GM19463 (cell line): ENCODE data around the gene FAM184B.

ENCODE experiments used
- ATAC-seq: cut with Tn5 transposase; IDR thresholded peaks from one replicate; pipeline ENCODE4 v1.9.1; 2021; ENCODE audit warnings: mild to moderate bottlenecking, moderate library complexity; ENCODE audit not compliant: unreplicated experiment

FAM184B gene

GRCh38 chr4:17587094-17587822 is 194.2 kb downstream of the FAM184B start:
- no peak for ATAC-seq

- no peak for ATAC-seq
Observed at GRCh38 chr4:17584521-17585213, 196.8 kb downstream of the FAM184B start.

DNA sequence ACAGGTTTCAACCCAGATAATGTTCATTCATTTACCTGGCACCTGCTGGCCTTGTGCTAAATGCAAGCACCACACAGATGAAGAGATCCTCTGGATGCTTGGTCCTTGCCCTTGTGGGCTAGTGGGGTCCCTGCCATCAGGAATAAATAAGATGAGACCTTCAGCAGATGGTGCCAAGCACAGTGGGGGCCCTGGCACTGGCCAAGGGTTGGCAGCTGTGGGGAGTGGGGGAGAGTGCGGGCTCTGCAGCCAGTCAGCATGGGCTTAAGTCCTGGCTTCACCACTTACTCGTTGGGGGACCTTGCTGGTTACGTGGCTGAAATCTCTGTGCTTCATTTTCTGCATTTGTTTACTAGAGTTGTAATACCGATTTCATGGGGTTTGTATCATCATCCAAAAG is 197.5 kb downstream of the FAM184B start:
- ATAC-seq: no peak

DNA sequence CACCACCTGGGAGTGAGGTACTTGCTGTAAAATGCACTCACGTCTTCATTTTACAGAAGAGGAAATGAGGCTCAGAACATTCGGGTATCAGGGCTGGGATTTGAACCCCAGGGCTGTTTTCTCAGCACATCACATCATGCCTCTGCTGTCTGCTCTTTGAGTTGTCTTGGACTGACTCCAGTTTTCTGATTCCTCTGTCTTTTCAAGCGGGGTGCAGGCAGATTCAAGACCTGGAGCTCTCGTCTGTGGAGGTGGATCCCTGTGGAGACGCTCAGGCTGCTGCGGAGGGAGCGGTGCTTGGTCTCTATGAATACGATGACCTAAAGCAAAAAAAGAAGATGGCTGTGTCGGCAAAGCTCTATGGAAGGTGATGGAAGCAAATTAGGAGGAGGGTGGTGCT is 198.1 kb downstream of the FAM184B start:
- ATAC-seq: no peak

GRCh38 chr4:17580969-17581368 is 200.5 kb downstream of the FAM184B start:
- no peak for ATAC-seq
